GM23248 (cell line): ENCODE data around the gene NCBP3. TPM values are rescaled to one million over a fixed set of nuclear protein-coding genes. Genes with fewer than 3 reads are reported as not detected.

Source experiments
- DNase-seq: peaks from one replicate; pipeline ENCODE4 v3.0.0-alpha.2; 2015
- H2AFZ ChIP-seq: fragments of 200-600 bp; sonication (generic); 2 replicates; pipeline ENCODE4 v1.6.1; 2016; ENCODE audit warnings: antibody characterized with exemption
- H3F3A ChIP-seq: fragments of 200-600 bp; sonication (generic); 2 replicates; pipeline ENCODE4 v1.6.1; 2016; ENCODE audit warnings: mild to moderate bottlenecking, antibody characterized with exemption, mixed run types; ENCODE audit not compliant: insufficient read depth
- H3K27ac ChIP-seq: fragments of 200-600 bp; sonication (generic); 2 replicates; pipeline ENCODE4 v1.5.1; 2016; ENCODE audit warnings: mild to moderate bottlenecking
- H3K27me3 ChIP-seq: fragments of 200-600 bp; sonication (generic); replicated peaks from 2 replicates; pipeline ENCODE4 v1.6.1; 2016; ENCODE audit warnings: mild to moderate bottlenecking; ENCODE audit not compliant: insufficient read depth
- H3K36me3 ChIP-seq: fragments of 200-600 bp; sonication (generic); 2 replicates; pipeline ENCODE4 v1.6.1; 2016; ENCODE audit warnings: low read depth, mild to moderate bottlenecking
- H3K4me1 ChIP-seq: fragments of 200-600 bp; sonication (generic); 2 replicates; pipeline ENCODE4 v1.6.1; 2016; ENCODE audit warnings: mild to moderate bottlenecking; ENCODE audit not compliant: insufficient read depth
- H3K4me2 ChIP-seq: fragments of 200-600 bp; sonication (generic); one replicate; pipeline ENCODE4 v1.6.1; 2016; ENCODE audit warnings: mild to moderate bottlenecking; ENCODE audit not compliant: unreplicated experiment
- H3K4me3 ChIP-seq: fragments of 200-600 bp; sonication (generic); 2 replicates; pipeline ENCODE4 v1.5.1; 2016; ENCODE audit warnings: mild to moderate bottlenecking
- H3K79me2 ChIP-seq: fragments of 200-600 bp; sonication (generic); 2 replicates; pipeline ENCODE4 v1.6.1; 2016; ENCODE audit warnings: mild to moderate bottlenecking; ENCODE audit not compliant: insufficient read depth
- H3K9ac ChIP-seq: fragments of 200-600 bp; sonication (generic); 2 replicates; pipeline ENCODE4 v1.6.1; 2016; ENCODE audit warnings: mild to moderate bottlenecking
- H3K9me2 ChIP-seq: fragments of 200-600 bp; sonication (generic); 2 replicates; pipeline ENCODE4 v1.6.1; 2016; ENCODE audit warnings: mixed run types, mild to moderate bottlenecking, moderate library complexity; ENCODE audit not compliant: insufficient read depth
- H3K9me3 ChIP-seq: fragments of 200-600 bp; sonication (generic); one replicate; pipeline ENCODE4 v1.6.1; 2017; ENCODE audit warnings: low read depth
- H4K20me1 ChIP-seq: fragments of 200-600 bp; sonication (generic); 2 replicates; pipeline ENCODE4 v1.6.0; 2016; ENCODE audit not compliant: insufficient read depth
- EZH2 ChIP-seq: fragments of 200-600 bp; sonication (generic); IDR thresholded peaks from 2 replicates; pipeline ENCODE4 v1.6.1; 2018; ENCODE audit warnings: antibody characterized with exemption, mild to moderate bottlenecking; ENCODE audit not compliant: insufficient read depth, poor library complexity, severe bottlenecking
- EZH2phosphoT487 ChIP-seq: fragments of 200-600 bp; sonication (generic); IDR thresholded peaks from 2 replicates; pipeline ENCODE4 v1.6.1; 2018; ENCODE audit warnings: antibody characterized with exemption, moderate library complexity, mild to moderate bottlenecking, low read depth; ENCODE audit not compliant: insufficient read depth
- WGBS, 2 experiments: methylation state at CpG; one replicate each; pipeline ENCODE4 v1.1.6; 2015 to 2017; ENCODE audit warnings: low lambda C conversion rate in 2 of 2, low coverage in 1 of 2; ENCODE audit errors: missing lambda C conversion rate in 2 of 2; 5-methylcytosine and 5-hydroxymethylcytosine counted together
- in situ Hi-C: fragments of 300-500 bp; cut with MboI; formaldehyde crosslinking; loops from 2 replicates; pipeline ENCODE4 v1.15.0; 2020
- polyA plus RNA-seq: library from polyadenylated mRNA; unstranded; fragments of >200 nt; fragmentation: Nextera tagmentation; extraction: Ambion mirVana; gene quantifications from 2 replicates; pipeline ENCODE4 v1.2.1, GENCODE V29; 2016
- total RNA-seq: library from RNA; depleted of rRNA; stranded (reverse); fragments of >200 nt; shearing (Covaris generic); gene quantifications from 2 replicates; pipeline ENCODE4 v1.2.3, GENCODE V29; 2014

Gene NCBP3
- total and polyA plus RNA-seq, 2 experiments from 2014 or later = 16.6 to 20.1 TPM

DNA sequence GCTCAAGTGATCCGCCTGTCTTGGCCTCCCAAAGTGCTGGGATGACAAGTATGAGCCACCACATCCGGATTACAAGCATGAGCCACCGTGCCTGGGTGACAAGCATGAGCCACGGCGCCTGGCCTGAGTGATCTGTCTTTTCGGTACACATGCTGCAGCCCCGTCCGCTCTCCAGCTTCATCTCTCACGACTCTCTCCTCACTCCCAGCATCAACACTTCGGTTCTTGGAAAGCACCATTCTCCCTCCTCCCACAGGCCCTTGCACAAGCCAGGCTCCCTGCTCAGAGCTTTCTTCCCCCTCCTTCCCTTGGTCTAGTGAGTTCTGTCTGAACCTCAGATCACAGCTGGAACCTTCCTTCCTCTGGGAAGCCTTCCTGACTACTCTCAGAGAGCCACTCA is 6.5 kb upstream of the NCBP3 start:
- in situ Hi-C loops = no loop called here
- WGBS, 2 experiments = 85 to 88% methylated on average over 10 of the region's 10 CpGs
- DNase-seq = no peak

DNA sequence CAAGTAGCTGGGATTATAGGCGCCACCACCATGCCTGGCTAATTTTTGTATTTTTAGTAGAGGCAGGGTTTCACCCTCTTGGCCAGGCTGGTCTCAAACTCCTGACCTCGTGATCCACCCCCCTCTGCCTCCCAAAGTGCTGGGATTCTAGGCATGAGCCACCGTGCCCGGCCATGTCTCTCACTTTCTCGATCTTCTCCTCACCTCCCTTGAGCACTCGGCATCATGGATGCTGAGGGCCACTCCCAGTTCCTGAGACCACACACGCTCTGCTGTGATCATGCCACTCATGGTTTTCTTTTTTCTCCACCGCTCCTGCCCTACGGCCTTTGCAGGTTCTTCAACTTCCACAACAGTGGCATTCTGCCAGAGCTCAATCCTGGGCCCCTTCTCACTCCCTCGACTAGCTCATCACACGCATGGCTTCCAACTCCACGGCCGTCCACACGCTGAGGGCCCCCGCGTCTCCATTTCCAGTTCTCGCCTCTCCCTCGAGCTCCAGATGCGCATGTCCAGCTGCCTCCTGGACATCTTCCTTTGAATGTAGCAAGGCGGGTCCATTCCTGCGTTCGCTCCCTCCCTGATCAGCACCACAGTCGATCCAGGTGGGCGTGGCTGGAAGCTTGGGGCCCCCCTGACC is 5.5 kb upstream of the NCBP3 start:
- DNase-seq = no peak
- Histone ChIP-seq H3K27ac (no peak overlapping the region), H3K36me3 (no peaks in the 10 kb centered on the region), H3K4me2 (no peak overlapping the region), H3K4me3 (no peak overlapping the region), H3K9ac (no peak overlapping the region), H3K79me2 (no peaks in the 10 kb centered on the region), H3F3A (no peaks in the 10 kb centered on the region), H3K9me3 (no peaks in the 10 kb centered on the region), H2AFZ (no peak overlapping the region), H3K9me2 (no peaks in the 10 kb centered on the region), H4K20me1 (no peaks in the 10 kb centered on the region), H3K4me1 (no peaks in the 10 kb centered on the region), H3K27me3 (no peaks in the 10 kb centered on the region)
- WGBS, 2 experiments = 78 to 79% methylated on average over 21 to 24 of the region's 24 CpGs
- in situ Hi-C loops = no loop called here
- TF ChIP-seq EZH2 (no peak), EZH2phosphoT487 (no peak)

More for the DNA sequence above, 6.5 kb upstream of the NCBP3 start:
- TF ChIP-seq EZH2phosphoT487 (no peak), EZH2 (no peak)
- Histone ChIP-seq H3K4me2 (no peak overlapping the region), H3K4me1 (no peaks in the 10 kb centered on the region), H3K4me3 (no peak overlapping the region), H3K9me2 (no peaks in the 10 kb centered on the region), H3K9me3 (no peaks in the 10 kb centered on the region), H4K20me1 (no peaks in the 10 kb centered on the region), H3K9ac (no peak overlapping the region), H3K36me3 (no peaks in the 10 kb centered on the region), H3F3A (no peaks in the 10 kb centered on the region), H3K27me3 (no peaks in the 10 kb centered on the region), H3K27ac (no peak overlapping the region), H3K79me2 (no peaks in the 10 kb centered on the region), H2AFZ (no peak overlapping the region)

DNA sequence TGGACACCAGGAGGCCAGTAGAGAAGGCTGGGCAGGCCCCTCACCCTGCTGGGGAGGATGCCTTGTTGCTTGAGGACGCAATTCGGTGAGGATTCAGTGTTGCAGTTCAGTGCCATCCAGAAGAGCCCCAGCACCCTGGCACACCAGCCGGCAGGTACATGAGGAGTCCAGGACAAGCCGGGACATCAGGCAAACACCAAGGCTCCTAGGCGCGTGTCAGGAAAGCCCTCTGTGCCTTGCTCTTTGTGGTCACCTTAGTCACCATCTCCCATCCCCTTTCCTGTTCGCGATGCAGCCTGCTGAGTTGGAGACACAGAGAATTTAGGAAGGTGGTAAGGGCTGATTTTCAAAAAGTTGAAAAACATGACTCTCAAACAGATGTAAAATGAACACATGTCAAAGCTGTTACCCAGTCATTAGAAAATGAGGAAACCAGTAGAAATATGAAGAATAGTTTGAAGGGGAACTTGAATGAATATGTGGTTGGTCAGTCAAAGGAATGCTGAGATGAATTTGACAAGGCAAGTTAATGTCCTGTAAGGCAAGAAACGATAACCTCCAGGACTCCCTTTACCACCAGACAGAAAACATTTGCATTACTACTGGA is 2.3 kb upstream of the NCBP3 start:
- in situ Hi-C loops = no loop called here
- WGBS, 2 experiments = 83 to 86% methylated on average over 9 of the region's 9 CpGs

DNA sequence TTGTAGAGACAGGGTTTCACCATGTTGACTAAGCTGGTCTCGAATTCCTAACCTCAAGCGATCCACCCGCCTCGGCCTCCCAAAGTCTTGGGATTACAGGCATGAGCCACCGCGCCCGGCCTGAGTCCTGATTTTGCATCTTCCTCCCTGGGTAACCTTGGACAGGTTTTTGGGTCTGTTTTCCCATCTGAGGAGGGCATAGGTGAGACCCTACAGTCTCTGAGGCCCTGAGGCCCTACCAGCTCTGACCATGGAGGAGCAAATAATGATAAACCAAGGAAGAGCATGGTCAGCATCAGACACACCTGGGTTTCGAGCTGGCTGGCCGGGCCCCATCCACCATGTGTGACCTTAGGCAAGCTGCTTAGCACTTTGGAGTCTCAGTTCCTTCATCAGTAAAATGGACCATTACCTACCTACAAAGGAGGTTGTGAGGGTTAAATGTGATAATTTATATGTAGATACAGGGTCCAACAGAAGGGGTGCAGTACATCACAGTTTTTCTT is 1.2 kb upstream of the NCBP3 start:
- Histone ChIP-seq H2AFZ (no peak overlapping the region), H3K9me2 (no peaks in the 10 kb centered on the region), H3K4me2 (no peak overlapping the region), H3F3A (no peaks in the 10 kb centered on the region; the same call in 1 of the 2 replicates), H3K79me2 (peaks cover 38% of the 10 kb centered on the region), H3K9me3 (no peaks in the 10 kb centered on the region), H3K27ac (no peak overlapping the region), H3K4me3 (no peak overlapping the region), H3K27me3 (no peaks in the 10 kb centered on the region), H3K9ac (no peak overlapping the region), H3K4me1 (peaks cover 6% of the 10 kb centered on the region; the same call in 1 of the 2 replicates), H3K36me3 (peaks cover 19% of the 10 kb centered on the region; the same call in 1 of the 2 replicates), H4K20me1 (no peaks in the 10 kb centered on the region)
- WGBS, 2 experiments = 86 to 87% methylated on average over 9 of the region's 9 CpGs
- in situ Hi-C loops = no loop called here
- no peak for TF ChIP-seq EZH2phosphoT487
- TF ChIP-seq EZH2 = no peak
- no peak for DNase-seq

More for the DNA sequence above, 2.3 kb upstream of the NCBP3 start:
- Histone ChIP-seq H3K9me2 (no peaks in the 10 kb centered on the region), H2AFZ (no peak overlapping the region), H3K9me3 (no peaks in the 10 kb centered on the region), H4K20me1 (no peaks in the 10 kb centered on the region), H3K36me3 (peaks cover 11% of the 10 kb centered on the region; the same call in 1 of the 2 replicates), H3K9ac (no peak overlapping the region), H3F3A (no peaks in the 10 kb centered on the region; the same call in 1 of the 2 replicates), H3K4me2 (no peak overlapping the region), H3K4me3 (no peak overlapping the region), H3K27me3 (no peaks in the 10 kb centered on the region), H3K4me1 (peaks cover 6% of the 10 kb centered on the region; the same call in 1 of the 2 replicates), H3K79me2 (peaks cover 27% of the 10 kb centered on the region), H3K27ac (no peak overlapping the region)
- DNase-seq = no peak
- TF ChIP-seq EZH2 (no peak), EZH2phosphoT487 (no peak)
